Measurements from ENCODE around the gene ADGRA1.

GRCh38 chr10:133133471-133134231 lies 45.9 kb downstream of the ADGRA1 start:
- TF ChIP-seq POLR2A (IDR thresholded peaks at IDR 0.05; ENCODE audit: low read length) (no peak), GATA1 (IDR thresholded peaks at IDR 0.05; ENCODE audit: low read depth, low read length) (no peak)
